ENCODE results near the gene MAPK8IP1.

The MAPK8IP1 gene

DNA sequence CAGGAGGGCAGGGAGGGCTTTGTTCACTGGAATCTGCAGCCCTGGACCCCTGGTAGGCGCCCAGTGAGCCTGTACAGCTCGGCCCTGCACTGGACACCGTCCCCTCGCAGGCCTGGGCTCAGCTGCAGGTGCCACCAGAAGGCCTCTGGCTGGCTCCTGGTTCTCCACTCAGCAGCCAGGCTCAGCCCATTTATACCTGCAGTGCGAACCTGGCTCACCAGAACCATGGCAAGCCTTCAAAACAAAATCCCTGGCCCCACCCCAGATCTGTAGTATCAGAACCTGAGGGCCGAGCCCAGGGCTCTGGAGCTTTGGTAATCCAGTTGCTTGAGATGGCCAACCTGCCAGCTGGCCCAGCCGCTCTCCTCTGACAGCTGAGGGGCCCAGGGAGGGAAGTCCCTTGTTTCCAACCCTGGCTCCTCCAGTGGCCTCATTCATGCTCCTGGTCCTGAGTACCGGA is 22.5 kb downstream of the MAPK8IP1 start:
- ATAC-seq = peak; percentile 9
- TF ChIP-seq SNAI2 (CRISPR knock-in tag; IDR thresholded peaks at IDR 0.05) (no peak), RARB (CRISPR knock-in tag; IDR thresholded peaks at IDR 0.05) (no peak), OSR1 (CRISPR knock-in tag; IDR thresholded peaks at IDR 0.05) (no peak), TCF4 (CRISPR knock-in tag; IDR thresholded peaks at IDR 0.05; ENCODE audit: borderline replicate concordance) (no peak), ZFP3 (CRISPR knock-in tag; IDR thresholded peaks at IDR 0.05) (no peak), ZNF565 (CRISPR knock-in tag; conservative IDR thresholded peaks at IDR 0.05; ENCODE audit: low read depth) (no peak), CSRNP3 (CRISPR knock-in tag; IDR thresholded peaks at IDR 0.05) (no peak)

- ATAC-seq = no peak
- TF ChIP-seq TCF4 (CRISPR knock-in tag; IDR thresholded peaks at IDR 0.05; ENCODE audit: borderline replicate concordance) = no peak
- TF ChIP-seq, protein P1, sequence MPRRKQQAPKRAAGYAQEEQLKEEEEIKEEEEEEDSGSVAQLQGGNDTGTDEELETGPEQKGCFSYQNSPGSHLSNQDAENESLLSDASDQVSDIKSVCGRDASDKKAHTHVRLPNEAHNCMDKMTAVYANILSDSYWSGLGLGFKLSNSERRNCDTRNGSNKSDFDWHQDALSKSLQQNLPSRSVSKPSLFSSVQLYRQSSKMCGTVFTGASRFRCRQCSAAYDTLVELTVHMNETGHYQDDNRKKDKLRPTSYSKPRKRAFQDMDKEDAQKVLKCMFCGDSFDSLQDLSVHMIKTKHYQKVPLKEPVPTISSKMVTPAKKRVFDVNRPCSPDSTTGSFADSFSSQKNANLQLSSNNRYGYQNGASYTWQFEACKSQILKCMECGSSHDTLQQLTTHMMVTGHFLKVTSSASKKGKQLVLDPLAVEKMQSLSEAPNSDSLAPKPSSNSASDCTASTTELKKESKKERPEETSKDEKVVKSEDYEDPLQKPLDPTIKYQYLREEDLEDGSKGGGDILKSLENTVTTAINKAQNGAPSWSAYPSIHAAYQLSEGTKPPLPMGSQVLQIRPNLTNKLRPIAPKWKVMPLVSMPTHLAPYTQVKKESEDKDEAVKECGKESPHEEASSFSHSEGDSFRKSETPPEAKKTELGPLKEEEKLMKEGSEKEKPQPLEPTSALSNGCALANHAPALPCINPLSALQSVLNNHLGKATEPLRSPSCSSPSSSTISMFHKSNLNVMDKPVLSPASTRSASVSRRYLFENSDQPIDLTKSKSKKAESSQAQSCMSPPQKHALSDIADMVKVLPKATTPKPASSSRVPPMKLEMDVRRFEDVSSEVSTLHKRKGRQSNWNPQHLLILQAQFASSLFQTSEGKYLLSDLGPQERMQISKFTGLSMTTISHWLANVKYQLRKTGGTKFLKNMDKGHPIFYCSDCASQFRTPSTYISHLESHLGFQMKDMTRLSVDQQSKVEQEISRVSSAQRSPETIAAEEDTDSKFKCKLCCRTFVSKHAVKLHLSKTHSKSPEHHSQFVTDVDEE (CRISPR knock-in tag; IDR thresholded peaks at IDR 0.05) = no peak
- no peak for TF ChIP-seq ZNF565 (CRISPR knock-in tag; conservative IDR thresholded peaks at IDR 0.05; ENCODE audit: low read depth)
- no peak for TF ChIP-seq ZFP30 (CRISPR knock-in tag; IDR thresholded peaks at IDR 0.05)
- no peak for TF ChIP-seq BACH2 (CRISPR knock-in tag; IDR thresholded peaks at IDR 0.05; ENCODE audit: borderline replicate concordance)
- no peak for TF ChIP-seq ZC3H10 (CRISPR knock-in tag; IDR thresholded peaks at IDR 0.05)
- no peak for TF ChIP-seq PPARA (CRISPR knock-in tag; IDR thresholded peaks at IDR 0.05; ENCODE audit: borderline replicate concordance)
- TF ChIP-seq SNAI2 (CRISPR knock-in tag; IDR thresholded peaks at IDR 0.05) = no peak
- TF ChIP-seq CREB5 (CRISPR knock-in tag; IDR thresholded peaks at IDR 0.05; ENCODE audit: low read depth) = no peak
- no peak for TF ChIP-seq ESRRG (CRISPR knock-in tag; IDR thresholded peaks at IDR 0.05)
- TF ChIP-seq ZNF70 (CRISPR knock-in tag; IDR thresholded peaks at IDR 0.05) = no peak
- no peak for TF ChIP-seq TOX (CRISPR knock-in tag; IDR thresholded peaks at IDR 0.05; ENCODE audit: borderline replicate concordance)
- TF ChIP-seq ZNF8 (CRISPR knock-in tag; IDR thresholded peaks at IDR 0.05) = no peak
- no peak for TF ChIP-seq ARNTL (CRISPR knock-in tag; IDR thresholded peaks at IDR 0.05; ENCODE audit: borderline replicate concordance, low read depth)
- no peak for TF ChIP-seq ISL1 (CRISPR knock-in tag; IDR thresholded peaks at IDR 0.05)
- TF ChIP-seq, protein P2, sequence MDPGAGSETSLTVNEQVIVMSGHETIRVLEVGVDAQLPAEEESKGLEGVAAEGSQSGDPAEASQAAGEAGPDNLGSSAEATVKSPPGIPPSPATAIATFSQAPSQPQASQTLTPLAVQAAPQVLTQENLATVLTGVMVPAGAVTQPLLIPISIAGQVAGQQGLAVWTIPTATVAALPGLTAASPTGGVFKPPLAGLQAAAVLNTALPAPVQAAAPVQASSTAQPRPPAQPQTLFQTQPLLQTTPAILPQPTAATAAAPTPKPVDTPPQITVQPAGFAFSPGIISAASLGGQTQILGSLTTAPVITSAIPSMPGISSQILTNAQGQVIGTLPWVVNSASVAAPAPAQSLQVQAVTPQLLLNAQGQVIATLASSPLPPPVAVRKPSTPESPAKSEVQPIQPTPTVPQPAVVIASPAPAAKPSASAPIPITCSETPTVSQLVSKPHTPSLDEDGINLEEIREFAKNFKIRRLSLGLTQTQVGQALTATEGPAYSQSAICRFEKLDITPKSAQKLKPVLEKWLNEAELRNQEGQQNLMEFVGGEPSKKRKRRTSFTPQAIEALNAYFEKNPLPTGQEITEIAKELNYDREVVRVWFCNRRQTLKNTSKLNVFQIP (CRISPR knock-in tag; IDR thresholded peaks at IDR 0.05; ENCODE audit: borderline replicate concordance, low read depth) = no peak
- TF ChIP-seq CSRNP3 (CRISPR knock-in tag; IDR thresholded peaks at IDR 0.05) = no peak
- no peak for TF ChIP-seq CSDC2 (CRISPR knock-in tag; IDR thresholded peaks at IDR 0.05)
- no peak for TF ChIP-seq GLIS3 (CRISPR knock-in tag; IDR thresholded peaks at IDR 0.05)
These were observed 24.4 kb downstream of the MAPK8IP1 start for GRCh38 chr11:45909594-45910475.

Measured in SK-N-SH treated with all-trans-retinoic acid at 6 μM for 48 hours (cell line).